EH (cell line): ENCODE measurements around the gene PTGFRN.
A peak's percentile ranks its signal among the peaks of the same experiment; 100 is the strongest.
"Not testable (repeated sequence)": the region's sequence is repeated elsewhere in the genome, so short reads cannot be mapped to it uniquely, and the experiment has no call there.

Source experiments
- DNase-seq: peaks from one replicate; pipeline ENCODE4 v3.0.0-alpha.2; 2015; ENCODE audit warnings: low read depth

PTGFRN gene

DNA sequence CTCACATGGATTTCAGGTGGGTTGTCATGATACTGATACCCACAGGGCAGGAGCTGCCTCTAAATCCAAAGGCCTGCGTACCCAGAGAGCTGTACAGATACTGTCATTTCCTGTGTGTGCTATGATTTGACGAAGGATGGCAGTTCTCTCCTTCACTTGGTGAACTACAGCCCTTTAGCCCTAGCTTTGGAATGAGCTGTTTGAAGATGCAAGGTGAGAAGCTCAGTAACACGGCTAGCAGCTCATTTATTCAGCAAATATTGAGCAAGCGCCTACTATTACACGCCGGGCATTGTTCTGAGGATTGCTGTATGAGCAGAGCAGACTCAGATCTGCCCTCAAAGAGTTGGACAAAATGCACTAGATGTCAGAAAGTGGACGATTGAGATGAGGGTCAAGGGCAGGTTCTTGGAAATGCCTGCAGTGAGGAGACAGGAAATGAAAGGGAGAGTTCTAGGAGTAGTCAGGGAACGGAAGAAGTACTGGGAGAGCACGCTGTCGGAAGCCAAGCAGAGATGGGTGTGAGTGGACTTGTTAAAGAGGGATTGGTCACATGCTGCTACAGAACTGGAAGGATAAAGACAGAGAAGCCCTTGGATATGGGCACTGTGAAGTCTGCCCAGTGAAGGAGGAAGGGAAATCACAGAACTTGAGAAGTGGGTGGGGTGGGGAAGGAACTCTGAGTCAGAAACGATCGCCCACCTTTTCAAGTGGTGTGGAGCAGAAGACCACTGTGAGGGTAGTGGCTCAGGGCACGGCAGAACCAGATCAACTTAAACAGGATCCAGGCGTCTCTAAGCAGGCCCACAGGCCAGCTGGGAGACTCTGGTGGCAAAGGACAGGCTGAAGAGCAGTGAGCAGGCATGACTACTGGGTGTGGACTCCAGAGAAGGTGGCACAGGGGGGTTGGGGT is 7.1 kb downstream of the PTGFRN start:
- no peak for DNase-seq

DNA sequence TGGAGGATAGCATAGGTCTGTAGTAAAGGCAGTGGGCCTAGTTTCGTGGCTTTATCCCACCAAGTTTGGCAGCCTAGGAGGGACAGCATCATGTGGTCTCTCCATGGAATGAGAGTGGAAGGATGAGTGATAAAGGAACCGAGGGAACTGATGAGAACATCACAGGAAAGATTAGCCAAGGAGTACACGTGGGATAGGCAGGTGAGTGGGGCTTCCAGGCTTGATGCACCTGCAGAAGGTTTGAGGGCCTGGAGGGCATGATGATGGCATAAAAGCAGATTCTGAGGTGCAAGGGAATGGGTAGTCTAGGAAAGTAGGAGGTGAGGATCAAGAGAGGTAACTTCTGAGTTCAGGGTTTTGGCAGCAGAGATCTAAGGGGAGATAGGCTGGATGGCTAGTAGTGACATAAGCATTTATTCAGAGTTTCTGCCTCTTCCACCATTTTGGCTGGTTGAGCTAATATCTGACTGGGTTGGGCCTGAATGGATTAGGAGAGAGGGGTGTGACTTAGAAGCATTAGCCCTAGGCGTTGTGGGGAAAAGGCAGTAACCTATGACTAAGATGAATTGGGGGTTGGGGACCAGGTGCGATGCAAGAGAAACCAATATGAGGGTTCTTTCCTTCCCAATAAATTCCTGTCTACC is 9.1 kb downstream of the PTGFRN start:
- no peak for DNase-seq

DNA sequence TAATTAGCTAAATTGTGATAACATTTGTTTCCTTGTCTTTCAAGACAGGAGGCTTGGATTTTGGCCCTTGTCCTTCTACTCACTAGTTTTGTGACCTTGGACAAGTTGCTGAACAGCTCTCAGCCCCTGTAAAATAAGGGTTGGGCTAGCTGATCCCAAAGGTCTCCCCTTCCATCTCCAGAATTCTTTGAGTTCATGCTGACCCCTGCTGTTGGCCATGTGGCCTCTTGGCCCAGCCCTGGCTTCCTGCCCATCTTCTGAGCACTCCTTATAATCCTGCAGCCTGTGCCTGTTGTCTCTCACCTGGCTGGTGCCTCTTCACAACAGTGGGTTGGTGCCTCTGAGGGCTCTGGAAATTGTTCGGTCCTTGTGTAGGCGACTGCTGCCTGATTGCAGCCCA is 10.1 kb downstream of the PTGFRN start:
- DNase-seq: peak; percentile 13

DNA sequence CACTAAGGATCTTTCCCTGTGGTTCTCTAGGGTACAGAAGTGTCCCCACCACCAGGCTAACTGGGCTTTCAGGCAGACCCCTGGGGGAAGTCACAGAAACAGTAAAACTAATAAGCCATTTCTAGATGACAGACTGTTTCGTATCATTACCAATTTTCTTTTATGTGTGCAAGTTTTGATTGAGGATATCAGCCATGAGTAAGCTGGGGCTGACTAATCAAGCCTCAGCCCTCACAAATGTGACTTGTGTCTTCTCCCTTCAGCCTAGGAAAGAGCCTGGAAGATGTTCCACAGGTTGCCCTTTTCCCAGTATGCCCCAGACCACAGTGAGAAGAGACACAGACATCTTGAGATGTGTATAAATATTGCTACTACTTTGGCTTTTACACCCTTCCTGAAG is 10.5 kb downstream of the PTGFRN start:
- no peak for DNase-seq

DNA sequence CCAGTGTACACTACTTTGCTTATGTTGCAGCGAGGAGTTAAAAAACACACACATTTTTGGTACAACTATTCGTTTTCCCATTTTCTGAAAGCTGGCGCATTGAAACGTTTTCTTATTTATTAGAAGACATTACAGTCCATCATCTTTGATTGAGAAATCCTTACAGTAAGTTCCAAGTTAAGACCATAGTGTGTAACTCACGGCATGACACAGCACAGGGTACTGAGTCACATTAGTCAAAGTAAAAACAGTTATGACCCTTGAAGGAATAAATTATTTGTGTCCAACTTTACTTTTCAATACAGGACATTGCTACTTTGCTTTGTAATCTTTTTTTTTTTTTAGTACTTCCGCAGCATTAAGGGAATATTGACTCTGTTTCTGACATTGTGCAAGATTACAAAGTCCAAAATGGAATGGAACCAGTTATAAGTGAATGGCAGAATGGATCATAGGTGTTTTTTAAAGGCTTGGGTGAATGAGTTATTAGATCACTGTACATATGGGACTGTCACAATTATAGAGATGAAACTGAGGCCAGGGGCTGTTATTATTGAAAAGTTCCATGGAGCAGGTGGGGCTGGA is 11.7 kb downstream of the PTGFRN start:
- no peak for DNase-seq

DNA sequence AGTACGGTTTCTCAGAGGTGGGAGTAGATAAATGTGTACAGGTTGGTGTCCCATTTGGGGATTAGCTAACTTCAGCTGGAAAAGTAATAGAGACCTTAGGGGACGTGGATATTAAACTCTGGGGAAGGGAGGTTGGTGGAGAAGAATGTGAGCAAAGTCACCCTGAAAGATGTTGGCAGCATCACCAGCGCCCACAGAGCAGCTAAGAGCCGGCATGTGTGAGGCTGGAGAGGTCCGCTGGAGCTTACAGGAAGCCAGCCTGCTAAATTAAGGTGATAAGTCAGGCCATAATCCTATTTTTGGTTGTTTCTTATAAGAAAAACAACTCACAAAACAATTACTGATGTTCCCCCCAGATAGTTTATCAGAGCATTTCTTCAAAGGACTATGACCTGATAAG is 12.2 kb downstream of the PTGFRN start:
- DNase-seq: no peak

DNA sequence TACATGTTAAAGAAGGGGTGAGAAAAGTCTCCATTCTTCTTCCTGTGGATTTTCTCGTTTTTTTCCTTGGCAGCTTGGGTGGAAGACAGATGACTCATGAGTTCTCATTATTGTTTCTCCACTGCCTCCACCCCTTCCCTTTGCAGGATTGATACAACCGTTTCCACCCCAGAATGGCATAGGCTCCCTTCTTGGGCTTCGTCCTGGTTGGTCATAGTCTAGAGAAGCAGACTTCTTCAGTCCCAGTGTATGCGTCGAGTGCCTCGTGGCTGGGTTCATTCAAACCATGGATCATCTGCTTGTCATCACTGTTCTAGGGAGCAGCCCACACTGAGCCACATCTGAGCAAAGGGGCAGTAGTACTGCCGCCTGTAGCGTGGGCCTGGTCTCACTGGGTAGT is 13.7 kb downstream of the PTGFRN start:
- no peak for DNase-seq

DNA sequence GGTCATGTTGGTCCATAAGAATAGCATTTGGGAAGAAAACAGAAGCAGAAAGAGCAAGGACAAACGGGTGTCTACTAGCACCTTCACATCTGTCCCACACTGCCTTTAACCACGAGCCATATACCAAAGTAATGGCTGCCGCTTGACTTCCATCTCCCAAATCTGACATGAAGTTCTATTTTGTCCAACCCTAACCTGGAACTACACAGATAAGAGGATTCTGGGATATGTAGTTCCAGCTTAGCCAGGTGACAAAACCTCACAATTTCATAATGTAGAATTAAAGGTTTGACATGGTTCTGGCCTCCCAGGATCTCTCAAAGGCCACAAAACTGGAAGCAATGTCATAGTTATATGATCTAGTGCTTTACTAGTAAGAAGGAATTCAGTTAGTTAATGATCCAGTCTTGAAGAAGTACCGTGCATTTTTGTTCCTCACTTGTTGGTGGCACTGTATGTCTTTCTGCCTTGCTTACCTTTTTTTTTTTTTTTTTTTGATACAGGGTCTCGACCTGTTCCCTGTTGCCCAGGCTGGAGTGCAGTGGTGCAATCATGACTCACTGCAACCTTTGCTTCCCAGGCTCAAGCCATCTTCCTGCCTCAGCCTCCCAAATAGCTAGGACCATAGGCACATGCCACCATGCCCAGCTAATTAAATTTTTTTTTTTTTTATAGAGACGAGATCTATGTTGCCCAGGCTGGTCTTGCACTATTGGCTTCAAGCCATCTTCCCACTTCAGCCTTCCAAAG is 17.5 kb downstream of the PTGFRN start:
- no peak for DNase-seq

DNA sequence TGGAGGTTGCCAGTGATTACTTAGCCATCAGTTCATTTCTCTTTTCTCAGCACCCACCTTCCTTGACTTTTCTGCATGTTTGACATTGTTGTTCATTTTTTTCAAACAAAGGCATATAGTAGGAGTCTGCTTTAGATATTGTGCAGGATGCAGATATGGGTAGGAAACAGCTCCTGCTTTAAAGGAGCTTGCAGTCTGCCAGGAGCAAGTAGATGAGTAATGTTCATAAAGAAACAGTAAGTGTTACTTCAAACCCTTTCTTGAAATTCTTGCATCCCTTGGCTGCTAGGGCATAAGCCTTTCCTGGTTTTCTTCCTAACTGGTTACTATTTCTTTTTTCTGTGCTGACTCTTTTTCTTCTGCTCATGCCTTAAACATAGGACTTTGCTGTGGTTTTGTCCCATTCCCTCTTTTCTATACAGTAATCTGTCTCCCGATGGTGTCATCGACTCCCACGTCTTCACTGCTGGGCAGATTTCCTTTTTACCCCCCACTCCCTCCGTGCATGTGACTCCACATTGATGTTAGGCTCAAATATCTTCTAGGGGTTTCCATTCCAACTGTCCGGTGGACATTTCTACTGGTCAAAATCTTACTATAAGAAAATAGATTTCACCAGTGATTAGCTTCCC is 20.4 kb downstream of the PTGFRN start:
- DNase-seq: no peak

DNA sequence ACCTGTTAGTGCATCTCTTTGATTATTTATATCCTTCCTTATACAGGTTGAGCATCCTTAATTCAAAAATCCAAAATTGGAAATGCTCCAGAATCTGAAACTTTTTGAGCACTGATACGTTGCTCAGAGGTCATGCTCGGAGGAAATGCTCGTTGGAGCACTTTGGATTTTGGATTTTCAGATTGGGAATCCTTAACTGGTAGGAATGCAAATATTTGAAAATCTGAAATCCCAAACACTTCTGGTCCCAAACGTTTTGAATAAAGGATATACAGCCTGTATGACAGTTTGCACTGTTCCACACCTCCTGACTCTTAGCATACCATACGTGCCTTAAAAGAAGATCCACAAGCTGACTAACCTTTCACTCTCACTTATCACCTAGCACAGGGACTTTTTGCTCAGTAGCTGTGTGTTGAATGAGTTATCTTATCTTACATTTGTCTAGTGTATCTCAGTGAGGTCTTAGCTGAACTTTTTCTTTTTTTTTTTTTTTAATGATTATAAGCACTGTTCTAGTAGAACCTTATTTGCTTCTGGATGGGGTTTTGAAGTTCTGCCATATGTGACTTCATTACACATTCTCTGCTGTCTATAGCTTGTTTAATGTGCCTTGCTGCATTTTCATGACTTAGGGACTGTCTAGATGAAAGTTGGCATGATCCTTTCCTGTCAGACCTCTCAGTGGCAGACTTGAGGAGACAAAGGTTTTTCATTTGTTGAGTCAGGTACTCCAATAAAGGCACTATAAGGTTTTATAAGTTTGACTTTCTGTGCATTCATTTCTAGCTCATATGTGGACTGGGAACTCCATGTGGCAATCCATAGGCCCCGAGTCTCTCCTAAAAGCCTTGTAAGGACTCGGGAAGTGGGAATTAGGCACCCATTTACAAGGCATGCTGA is 21.6 kb downstream of the PTGFRN start:
- DNase-seq: no peak

DNA sequence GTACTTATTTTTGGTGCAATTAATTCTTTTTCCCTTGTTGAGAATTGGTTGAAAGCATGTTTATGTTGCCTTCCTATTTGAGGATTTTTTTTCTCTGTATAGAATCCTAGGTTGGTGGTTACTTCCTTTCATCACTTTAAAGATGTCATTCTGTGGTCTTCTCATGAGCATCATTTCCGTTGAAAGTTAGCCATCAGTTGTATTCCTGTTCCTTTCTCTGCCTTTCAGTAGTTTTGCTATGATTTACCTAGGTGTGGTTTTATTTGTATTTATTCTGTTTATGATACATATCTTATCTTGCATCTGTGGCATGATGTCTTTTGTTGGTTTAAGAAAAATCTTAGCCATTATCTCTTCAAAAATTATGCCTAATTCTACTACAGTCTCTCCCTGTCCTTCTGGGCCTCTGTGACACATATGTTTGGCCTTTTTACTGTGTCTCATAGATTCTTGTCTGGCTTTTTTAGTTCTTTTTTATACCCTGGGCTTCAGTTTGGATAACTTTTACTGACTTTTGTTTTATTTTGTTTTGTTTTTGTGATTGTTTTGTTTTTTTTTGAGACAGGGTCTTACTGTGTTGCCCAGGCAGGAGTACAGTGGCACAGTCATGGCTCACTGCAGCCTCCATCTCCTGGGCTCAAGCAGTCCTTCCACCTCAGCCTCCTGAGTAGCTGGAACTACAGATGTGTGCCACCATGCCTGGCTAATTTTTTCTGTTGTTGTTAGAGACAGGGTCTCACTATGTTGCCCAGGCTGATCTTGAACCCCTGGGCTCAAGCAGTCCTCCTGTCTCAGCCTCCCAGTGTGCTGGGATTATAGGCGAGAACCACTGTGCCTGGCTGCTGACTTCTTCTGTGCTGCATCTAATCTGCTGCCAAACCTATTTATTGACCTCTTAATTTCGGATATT is 24.1 kb downstream of the PTGFRN start:
- no peak for DNase-seq

DNA sequence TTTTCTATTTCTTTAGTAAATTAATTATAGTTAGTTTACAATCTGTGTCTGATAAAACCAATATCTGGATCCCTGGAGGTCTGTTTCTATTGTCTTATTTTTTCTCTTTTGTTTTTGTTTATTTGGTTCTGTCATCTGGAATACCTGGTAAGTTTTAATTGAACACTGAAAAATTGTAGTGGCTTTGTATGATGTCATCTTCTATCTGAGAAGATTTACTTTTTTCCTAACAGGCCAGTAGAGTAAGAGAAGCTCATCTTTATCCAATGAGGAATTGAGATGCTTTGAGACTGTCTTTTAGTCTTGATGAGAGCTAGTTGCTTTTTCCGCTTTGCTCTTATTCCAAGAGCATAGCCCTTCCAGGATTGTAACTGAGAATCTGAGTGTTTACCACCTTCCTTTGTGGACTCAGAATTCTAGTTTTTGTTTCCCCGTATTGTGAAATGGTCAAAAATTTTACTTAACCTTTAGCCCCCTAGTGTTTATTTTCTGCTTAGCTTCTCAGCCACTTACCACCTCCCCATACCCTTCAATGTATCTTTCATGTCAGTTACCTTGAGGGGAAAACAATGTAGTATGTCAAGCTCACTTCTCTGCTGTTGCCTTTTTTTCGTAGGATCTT is 25.0 kb downstream of the PTGFRN start:
- DNase-seq: peak; percentile 4

DNA sequence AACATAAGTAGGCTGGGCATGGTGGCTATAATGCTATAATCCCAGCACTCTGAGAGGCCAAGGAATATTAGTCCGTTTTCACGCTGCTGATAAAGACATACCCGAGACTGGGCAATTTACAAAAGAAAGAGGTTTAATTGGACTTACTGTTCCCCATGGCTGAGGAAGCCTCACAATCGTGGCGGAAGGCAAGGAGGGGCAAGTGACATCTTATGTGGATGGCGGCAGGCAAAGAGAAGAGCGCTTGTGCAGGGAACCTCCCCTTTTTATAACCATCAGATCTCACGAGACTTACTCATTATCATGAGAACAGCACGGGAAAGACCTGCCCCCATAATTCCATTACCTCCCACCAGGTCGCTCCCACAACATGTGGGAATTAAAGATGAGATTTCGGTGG is 28.5 kb downstream of the PTGFRN start:
- DNase-seq: no peak

DNA sequence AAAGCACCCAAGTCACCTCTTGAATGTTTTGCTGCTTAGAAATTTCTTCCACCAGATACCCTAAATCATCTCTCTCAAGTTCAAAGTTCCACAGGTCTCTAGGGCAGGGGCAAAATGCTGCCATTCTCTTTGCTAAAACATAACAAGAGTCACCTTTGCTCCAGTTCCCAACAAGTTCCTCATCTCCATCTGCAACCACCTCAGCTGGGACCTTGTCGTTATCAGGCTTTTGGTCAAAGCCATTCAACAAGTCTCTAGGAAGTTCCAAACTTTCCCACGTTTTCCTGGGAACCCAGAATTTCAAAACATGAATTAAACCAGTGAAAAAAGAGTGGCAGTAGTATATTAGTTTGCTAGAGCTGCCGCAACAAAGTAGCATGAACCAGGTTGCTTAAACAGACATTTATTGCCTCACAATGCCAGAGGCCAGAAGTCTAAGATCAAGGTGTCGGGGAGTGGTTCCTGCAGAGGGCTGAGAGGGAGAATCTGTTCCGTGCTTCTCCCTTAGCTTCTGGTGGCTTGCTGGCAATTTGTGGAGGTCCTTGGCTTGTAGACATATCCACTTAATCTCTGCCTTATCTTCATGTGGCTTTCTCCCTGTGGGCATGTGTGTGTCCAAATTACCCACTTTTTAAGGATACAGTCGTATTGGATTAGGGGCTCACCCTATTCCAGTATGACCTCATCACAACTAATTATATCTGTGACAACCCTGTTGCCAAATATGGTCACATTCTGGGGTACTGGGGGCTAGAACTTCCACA is 30.2 kb downstream of the PTGFRN start:
- not testable (repeated sequence) for DNase-seq

DNA sequence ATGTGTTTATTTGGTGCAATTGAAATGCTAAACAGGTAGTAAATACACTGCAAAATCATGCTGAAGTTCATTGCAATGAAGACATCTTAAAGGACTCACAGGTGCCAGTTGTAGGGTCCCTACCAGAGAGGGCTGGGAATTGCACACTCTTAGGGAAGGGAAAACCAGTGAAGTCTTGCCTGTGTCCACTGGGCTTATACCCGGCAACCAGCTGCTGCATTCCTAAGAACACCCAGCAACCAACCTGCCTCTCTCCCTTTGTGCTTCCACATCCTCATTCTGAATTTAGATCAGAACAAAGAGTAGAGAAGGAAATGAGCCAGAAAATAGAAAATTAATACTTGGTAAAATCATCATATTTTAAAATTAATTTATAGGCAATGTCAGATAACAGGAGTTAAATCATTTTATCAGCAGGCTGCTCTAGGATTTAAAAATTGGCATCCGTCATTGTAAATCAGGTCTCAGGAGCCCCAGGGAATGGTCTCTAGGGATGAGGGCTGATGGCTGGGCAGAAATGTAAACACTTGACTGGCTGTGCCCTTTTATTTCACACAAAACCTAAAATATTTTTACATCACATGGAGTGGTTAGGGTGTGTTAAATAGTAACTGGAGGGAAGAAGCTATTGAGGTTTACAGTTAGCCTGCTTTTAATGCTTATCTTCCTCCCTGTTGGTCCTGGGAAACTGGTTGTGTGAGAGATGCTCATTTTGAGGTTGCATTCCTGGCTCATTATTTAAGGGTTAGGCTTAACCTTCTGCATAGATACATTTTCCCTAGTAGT is 31.3 kb downstream of the PTGFRN start:
- DNase-seq: no peak

DNA sequence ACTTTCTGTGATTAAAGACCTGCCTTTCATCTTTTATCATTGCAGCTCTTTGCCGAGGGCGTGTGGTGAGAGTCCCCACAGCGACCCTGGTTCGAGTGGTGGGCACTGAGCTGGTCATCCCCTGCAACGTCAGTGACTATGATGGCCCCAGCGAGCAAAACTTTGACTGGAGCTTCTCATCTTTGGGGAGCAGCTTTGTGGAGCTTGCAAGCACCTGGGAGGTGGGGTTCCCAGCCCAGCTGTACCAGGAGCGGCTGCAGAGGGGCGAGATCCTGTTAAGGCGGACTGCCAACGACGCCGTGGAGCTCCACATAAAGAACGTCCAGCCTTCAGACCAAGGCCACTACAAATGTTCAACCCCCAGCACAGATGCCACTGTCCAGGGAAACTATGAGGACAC is 32.0 kb downstream of the PTGFRN start:
- no peak for DNase-seq

DNA sequence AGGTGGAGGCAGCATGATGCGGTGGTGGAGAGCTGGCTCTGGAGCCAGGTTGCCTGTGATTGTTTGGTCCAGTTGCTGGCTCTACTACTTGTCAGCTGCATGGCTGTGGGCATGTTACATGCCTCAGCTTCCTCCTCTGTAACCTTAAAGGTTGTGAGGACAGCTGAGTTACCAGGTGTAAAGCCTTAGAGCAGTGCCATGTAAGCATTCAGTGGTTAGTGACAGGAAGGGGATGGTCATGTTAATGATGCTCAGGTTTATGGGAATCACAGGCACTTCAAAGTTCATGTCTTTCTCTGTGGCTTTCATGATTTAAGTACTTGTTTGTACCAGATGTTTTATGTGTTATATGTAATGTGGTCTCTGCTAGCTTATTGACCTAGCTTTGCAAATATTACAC is 32.6 kb downstream of the PTGFRN start:
- DNase-seq: no peak

DNA sequence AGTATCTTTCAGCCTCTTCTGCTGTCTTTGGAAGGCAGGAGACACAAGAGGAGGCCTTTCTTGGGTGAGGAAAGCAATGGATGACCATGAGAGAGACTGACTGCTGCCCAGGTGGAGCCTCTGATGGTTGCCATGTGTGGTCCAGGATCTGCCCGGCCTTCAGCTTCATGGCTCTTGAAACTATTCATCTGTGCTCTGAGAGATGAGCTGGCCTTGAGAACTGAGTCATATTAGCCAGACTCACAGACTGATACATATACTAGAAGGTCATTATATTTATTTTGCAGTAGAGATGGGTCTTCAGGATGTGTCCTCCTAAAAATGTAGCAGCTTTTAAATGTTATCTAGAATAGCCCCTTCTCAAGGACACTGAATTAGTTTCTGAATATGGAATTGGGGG is 33.7 kb downstream of the PTGFRN start:
- no peak for DNase-seq
